Suprapubic skin (tissue), 4 donors: ENCODE results near the gene RIIAD1.

Experiments used
- CTCF ChIP-seq, 2 donors: fragments of 200-600 bp in 1 of 2; fragments of 450-650 bp in 1 of 2; sonication (generic) in 1 of 2; IDR thresholded peaks; one replicate each; pipeline ENCODE4 v1.5.1; 2016 to 2019; ENCODE audit warnings: antibody characterized with exemption in 2 of 2, mild to moderate bottlenecking in 1 of 2, moderate library complexity in 1 of 2
- EP300 ChIP-seq: sonication (generic); formaldehyde crosslinking; IDR thresholded peaks from one replicate; pipeline ENCODE4 v1.6.1; 2017; ENCODE audit warnings: antibody characterized with exemption
- POLR2A ChIP-seq, 2 donors: fragments of 450-650 bp; IDR thresholded peaks; one replicate each; pipeline ENCODE4 v1.6.1; 2017; ENCODE audit warnings: antibody characterized with exemption in 2 of 2, mild to moderate bottlenecking in 2 of 2, moderate library complexity in 2 of 2
- POLR2AphosphoS5 ChIP-seq, 3 donors: sonication (generic); formaldehyde crosslinking; IDR thresholded peaks; one replicate each; pipeline ENCODE4 v1.6.1; 2017; ENCODE audit warnings: antibody characterized with exemption in 3 of 3

DNA sequence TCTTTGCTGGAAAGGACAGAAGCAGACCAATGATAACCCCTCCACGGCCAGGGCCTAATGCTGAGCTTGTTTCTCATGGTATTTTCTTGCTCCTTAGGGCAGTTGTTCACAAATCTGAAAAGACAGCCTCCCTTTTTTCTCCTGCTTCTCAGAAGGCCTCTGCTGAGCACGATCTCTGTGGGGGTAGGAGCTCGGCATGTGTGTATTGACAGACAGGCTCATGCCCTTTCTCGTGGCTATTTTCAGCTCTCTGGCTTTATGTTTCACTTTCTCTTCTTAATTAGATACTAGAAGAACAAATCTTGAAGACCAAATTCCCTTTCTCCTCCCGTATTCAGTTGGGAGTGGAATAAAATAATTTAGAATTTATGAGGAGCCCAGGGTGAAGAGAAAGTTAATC, 768 bp upstream of the RIIAD1 start:
- no peak for TF ChIP-seq POLR2A (IDR thresholded peaks at IDR 0.05)
- no peak for TF ChIP-seq CTCF (IDR thresholded peaks at IDR 0.05)
- TF ChIP-seq EP300 = no peak
- no peak for TF ChIP-seq POLR2AphosphoS5 (IDR thresholded peaks at IDR 0.05)
